GM21737 (cell line): ENCODE data around the gene DIP2A.

Experiments used
- ATAC-seq: cut with Tn5 transposase; IDR thresholded peaks from one replicate; pipeline ENCODE4 v1.9.1; 2021; ENCODE audit warnings: mild to moderate bottlenecking, moderate library complexity; ENCODE audit not compliant: unreplicated experiment

The DIP2A gene, protein sequence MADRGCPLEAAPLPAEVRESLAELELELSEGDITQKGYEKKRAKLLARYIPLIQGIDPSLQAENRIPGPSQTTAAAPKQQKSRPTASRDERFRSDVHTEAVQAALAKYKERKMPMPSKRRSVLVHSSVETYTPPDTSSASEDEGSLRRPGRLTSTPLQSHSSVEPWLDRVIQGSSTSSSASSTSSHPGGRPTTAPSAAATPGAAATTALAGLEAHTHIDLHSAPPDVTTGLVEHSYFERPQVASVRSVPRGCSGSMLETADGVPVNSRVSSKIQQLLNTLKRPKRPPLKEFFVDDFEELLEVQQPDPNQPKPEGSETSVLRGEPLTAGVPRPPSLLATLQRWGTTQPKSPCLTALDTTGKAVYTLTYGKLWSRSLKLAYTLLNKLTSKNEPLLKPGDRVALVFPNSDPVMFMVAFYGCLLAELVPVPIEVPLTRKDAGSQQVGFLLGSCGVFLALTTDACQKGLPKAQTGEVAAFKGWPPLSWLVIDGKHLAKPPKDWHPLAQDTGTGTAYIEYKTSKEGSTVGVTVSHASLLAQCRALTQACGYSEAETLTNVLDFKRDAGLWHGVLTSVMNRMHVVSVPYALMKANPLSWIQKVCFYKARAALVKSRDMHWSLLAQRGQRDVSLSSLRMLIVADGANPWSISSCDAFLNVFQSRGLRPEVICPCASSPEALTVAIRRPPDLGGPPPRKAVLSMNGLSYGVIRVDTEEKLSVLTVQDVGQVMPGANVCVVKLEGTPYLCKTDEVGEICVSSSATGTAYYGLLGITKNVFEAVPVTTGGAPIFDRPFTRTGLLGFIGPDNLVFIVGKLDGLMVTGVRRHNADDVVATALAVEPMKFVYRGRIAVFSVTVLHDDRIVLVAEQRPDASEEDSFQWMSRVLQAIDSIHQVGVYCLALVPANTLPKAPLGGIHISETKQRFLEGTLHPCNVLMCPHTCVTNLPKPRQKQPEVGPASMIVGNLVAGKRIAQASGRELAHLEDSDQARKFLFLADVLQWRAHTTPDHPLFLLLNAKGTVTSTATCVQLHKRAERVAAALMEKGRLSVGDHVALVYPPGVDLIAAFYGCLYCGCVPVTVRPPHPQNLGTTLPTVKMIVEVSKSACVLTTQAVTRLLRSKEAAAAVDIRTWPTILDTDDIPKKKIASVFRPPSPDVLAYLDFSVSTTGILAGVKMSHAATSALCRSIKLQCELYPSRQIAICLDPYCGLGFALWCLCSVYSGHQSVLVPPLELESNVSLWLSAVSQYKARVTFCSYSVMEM (N-terminal part only)

DNA sequence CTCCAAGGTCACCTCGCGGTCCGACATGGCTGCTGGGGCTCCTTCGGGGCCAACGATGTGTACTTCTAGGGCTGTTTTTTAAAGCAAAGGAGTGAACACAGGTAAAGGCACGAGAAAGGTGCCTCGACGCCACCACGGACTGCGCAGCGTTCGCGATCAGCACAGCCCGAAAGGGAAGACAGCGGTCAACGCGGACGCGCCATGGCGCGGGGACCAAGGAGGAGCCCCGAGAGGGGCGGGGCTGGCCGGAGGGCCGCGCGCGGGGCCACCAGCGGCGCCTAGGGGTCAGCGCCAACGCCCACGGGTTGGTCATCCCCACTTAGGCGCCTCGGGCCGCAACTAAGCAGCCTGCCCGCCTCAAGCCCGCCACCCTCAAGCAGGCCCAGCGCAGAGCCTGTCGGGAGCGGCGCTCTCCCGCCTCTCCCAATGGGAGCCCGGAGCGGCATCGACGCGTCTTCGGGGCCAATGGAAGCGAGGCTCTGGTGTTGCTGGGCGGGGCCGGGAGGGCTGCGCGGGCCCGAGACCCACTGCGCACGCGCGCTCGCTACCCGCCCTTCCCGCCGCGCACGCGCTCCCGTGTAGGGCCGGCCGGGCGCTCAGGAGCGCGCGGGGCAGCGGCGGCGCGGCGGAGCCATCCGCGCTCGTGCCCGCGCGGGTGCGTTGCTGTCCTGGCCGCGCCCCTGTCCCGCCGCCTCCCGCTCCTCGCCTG, at the start of gene DIP2A:
Gene DIP2A, plus strand, starts transcription at position 577 of the 709 bp plus-strand sequence. CDS start 241 bp downstream, outside the sequence.
- ATAC-seq: peak; percentile 86

DNA sequence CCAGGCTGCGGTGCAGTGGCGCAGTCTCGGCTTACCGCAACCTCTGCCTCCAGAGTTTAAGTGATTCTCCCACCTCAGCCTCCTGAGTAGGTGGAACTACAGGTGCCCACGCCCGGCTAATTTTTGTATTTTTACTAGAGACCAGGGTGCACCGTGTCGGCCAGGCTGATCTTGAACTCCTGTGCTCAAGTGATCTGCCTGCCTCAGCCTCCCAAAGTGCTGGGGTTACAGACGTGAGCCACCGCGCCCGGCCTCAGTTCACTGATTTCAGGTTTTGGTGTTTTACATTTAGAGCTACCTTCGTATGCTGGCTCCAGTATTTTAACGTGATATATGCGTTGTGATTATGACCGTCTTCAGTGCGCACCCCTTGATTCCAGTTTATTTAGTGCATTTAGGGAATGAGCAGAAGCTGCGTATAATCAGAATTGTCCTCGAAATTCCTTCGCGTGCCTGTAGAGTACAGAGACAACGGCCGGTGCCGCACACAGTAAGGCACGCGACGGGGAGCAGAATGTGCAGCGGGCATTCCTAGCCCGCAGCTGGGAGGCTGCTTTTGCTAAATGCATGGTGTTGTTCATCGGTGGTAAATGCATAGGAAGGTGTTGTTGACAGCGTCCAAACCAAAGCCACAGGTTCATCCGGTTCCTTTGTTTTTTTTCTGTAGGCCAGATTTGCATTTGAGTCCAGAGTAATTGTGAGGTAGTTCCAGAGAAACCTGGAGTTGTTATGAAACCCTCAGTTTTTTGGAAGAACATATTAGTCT, 48.9 kb upstream of the DIP2A start:
- no peak for ATAC-seq

DNA sequence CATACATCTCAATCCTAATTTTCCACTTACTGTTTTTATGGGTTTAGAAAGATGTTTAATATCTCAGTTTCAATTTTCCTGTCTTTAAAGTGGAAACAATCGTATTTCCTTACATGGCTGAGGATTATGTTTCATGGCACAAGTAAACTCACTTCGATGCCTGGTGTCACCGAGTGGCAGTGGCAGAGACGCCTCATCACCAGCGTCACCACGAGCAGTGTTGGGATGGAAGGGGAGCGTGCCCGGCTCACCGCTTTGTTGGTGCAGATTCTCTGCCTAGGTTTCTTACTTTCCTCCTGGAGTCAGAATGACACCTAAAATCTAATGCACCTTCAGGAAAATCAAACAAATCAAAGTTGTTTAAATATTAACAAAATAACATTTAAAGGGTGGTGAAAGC, 48.2 kb upstream of the DIP2A start:
- no peak for ATAC-seq

DNA sequence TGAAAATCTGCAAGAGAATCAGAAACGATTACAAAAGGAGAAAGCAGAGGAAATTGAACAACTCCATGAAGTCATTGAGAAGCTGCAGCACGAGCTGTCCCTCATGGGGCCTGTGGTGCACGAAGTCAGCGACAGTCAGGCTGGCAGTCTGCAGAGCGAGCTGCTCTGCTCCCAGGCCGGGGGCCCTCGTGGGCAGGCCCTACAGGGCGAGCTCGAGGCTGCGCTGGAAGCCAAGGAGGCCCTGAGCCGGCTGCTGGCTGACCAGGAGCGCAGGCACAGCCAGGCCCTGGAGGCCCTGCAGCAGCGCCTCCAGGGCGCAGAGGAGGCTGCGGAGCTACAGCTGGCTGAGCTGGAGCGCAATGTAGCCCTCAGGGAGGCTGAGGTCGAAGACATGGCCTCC, 47.5 kb upstream of the DIP2A start:
- no peak for ATAC-seq

DNA sequence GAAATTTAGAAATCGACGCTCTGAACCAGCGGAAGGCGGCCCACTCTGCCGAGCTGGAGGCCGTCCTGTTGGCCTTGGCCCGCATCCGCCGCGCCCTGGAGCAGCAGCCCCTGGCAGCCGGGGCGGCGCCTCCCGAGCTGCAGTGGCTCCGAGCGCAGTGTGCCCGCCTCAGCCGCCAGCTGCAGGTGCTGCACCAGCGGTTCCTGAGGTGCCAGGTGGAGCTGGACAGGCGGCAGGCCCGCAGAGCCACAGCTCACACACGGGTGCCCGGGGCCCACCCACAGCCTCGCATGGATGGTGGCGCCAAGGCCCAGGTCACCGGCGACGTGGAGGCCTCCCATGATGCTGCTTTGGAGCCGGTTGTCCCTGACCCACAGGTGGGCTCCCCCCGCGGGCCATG, 47.0 kb upstream of the DIP2A start:
- no peak for ATAC-seq

DNA sequence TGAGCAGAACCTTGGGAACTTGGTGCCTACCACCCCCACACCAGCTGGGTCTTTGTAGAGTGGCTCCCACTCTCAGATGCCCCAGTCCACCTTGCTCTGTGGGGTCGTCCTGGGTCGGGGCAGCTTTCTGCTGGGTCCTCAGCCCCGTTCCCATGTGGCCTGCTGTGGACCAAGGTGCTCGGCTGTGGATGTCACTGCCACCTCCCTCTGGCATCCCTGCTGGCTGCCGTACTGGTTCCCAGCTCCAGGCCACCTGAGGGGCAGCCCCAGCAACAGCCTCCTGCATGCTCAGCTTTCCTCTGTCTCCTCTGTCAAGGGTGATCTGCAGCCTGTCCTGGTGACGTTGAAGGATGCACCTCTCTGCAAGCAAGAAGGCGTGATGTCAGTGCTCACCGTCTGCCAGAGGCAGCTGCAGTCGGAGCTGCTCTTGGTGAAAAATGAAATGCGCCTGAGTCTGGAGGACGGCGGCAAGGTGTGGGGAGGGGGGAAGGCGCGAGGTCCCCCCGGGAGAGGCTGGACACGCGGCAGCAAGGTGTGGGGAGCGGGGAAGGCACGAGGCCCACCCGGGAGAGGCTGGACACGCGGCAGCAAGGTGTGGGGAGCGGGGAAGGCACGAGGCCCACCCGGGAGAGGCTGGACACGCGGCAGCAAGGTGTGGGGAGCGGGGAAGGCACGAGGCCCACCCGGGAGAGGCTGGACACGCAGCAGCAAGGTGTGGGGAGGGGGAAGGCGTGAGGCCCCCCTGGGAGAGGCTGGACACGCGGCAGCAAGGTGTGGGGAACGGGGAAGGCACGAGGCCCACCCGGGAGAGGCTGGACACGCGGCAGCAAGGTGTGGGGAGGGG, 45.9 kb upstream of the DIP2A start:
- ATAC-seq: no peak

DNA sequence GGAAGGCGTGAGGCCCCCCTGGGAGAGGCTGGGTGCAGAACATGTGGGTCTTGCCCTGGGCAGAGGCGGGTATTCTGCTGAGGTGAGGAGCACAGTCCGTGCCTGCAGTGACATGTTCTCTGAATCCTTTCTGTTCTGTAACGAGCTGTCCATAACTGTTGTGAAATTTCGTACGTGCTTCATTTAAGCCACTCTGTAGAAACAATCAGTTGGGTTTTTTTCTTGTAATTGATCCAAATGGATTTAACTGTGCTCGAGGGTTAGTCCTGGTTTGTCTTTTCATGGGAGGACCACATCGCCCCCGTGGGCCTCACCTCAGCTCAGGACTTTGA, 45.4 kb upstream of the DIP2A start:
- ATAC-seq: no peak

DNA sequence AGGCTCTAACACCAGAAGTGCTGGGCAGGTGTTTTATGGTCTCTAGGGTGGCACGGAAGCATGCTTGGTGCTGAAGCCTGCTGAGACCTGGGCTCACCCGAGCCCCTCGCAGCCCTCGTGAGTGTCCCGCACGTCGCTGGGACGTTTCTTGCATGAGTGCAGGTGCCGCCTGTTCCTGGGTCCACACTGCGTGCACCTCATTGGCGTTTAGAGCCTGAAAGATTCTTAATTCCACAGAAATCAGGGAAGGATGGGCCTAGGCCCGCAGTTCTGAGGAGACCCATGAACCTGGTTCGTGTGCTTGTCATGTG, 43.8 kb upstream of the DIP2A start:
- no peak for ATAC-seq

DNA sequence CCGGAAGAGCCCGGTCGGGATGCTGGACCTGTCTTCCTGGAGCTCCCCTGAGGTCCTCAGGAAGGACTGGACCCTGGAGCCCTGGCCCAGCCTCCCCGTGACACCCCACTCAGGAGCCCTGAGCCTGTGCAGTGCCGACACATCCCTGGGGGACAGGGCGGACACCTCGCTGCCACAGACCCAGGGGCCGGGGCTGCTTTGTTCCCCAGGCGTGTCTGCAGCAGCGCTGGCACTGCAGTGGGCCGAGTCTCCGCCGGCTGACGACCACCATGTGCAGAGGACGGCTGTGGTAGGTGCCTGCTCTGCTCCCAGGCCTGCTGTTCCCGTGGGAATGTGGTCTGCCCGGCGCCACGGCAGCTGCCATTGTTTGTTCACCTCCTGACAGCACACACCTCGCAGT, 42.1 kb upstream of the DIP2A start:
- ATAC-seq: no peak

DNA sequence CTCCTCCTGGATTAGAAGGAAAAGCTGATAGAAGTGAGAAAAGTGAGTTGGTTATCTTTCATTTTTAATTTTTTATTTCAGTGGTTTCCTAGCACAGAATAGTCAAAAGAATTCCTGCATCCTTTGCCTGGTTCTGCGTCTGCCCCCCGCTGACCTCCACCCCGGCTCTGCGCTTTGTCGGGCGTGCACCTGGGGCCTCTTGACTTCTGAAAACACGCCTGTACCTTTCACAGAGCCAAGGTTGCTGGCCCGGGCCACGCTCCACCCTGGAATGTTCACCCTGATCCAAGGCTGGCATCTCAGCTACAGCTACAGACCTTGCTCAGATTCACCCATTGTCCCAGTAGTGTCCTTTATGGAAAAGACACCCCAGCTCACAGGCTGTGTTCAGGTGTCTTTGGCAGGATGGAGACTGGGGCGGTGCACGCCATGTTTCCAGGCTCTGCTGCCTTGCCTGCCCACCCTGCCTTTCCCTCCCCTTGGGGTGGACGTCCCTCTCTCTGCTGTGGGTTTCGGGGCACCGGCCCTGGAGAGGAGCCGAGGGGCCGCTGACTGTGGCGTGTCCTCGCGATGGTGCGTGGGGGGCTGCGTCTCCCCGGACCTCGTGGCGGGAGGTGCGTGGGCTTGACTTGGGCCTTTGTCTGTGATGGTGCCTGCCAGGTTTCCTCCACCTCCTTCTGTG, 40.3 kb upstream of the DIP2A start:
- no peak for ATAC-seq

DNA sequence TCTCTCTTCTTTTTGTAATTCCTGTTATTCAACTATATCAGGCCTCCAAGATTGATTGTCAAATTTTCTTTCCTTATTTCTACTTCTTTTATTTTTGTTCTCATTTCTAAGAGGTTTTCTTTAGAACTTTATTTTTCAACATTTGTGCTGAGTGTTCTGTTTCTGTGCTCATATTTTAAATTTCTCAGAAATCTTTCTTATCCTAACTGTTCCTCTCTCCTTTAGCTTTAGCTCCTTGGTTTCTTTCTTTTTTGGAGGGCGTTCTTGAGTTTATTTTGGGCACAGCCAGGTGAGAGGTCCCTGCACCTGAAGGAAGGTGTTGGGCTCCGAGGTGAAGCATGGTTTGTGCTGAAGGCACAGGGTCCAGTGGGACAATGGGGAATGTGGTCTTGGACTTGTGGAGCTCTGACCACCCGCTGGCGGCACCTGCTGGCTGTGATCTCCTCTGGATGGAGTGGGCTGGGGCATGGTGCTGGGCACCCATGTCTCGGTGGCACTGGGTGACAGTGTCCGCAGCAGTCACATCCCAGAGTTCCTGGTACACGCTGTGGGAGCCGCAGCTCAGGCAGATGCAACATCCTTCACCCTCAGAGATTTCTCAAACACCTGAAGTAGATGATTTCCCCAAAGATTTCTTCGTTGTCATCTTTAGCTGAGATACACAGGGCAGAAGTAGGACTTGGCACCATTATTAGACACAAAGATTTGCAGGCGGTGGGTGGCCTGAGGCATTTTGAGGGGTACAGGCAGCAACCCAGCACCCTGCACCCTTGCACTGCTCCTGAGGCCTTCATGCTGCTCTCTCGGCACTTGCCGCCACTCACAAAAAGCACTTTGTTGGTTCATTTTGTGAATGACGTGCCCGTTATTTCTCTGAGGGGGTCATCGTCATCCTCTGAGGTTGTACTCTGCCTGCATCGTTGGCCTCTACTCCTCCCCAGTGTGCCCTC, 38.2 kb upstream of the DIP2A start:
- ATAC-seq: no peak

DNA sequence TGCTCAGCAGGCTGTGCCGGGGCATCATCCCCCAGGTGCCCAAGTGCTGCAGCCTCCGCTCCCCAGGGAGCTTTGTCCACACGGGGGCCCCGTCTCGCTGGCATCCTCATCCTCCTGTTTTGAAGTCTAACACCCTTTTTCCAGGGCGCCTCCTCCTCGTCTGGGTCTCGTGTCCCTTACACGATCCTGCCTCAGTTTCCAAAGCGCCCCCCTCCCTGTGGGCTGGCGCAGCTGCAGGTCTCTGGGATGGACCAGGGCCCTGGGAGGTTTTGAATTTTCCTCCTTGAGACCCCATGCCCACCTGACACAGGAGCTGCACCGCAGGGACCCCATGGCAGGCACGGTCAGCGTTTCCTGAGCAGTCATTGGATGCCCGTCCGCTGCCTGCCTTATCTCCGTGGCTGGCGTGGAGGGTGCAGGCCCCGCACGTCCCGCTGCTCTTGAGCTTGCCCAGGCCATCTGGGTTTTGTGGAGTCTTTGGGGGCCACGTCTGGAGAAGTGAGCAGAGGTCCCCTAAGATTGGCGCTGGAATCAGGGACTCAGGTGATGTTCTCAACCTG, 37.4 kb upstream of the DIP2A start:
- ATAC-seq: no peak

DNA sequence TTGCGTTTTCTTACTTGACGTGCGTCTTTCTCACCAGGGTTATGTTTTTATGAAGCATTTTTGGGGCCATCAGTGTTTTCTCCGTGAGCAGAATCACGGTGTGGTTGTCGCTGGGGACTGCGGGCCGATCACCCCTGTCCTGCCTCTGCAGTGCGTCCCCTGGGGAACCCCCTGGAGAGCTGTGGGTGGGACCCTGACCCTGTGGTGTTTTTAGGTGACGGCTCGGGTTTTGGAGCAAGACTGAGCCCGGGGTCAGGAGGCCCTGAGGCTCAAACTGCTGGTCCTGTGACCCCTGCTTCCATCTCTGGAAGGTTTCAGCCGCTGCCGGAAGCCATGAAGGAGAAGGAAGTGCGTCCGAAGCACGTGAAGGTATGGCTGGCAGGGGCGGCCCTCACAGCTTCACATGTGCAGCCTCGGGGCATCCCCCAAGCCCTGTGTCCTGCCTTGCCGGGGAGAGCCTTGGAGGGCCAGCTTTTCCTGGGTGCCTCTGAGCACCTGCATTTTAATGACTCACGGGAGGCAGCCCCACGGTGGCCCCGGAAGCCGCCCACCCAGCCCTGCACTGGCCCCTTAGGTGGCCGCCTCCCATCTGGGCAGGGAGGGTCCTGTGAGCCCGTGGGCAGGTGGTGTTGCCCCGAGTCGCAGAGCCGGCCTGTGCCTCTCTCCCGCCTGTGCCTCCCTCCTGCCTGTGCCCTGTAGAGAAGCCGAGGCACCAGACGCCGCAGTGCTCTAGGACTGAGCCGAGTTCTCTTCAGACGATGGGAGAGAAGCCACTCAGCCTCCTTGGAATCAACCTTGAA, 36.7 kb upstream of the DIP2A start:
- no peak for ATAC-seq

DNA sequence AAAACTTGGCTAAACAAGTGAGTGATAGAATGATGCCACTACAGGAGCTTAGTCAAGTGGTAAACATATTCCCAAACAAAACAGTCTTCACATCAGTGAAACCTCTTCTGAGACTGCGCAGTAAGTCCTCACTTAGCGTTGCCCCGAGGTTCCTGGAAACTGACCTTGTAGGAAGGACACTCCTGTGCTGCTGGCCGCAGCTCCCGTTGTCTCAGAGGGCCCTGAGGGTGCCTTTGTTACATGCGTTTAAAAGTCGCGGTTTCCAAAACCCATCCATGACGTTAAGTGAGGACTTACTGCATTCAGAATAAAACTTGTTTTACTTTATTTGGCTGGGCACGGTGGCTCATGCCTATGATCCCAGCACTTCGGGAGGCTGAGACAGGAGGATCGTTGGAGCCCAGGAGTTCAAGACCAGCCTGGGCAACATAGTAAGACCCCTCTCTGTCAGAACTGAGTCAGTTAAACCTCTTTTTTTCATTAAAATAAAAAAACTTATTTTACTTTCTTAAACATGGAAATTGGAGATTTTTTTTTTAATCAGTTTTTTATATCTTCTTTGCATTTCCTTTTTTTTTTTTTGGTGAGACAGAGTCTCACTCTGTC, 36.0 kb upstream of the DIP2A start:
- no peak for ATAC-seq

DNA sequence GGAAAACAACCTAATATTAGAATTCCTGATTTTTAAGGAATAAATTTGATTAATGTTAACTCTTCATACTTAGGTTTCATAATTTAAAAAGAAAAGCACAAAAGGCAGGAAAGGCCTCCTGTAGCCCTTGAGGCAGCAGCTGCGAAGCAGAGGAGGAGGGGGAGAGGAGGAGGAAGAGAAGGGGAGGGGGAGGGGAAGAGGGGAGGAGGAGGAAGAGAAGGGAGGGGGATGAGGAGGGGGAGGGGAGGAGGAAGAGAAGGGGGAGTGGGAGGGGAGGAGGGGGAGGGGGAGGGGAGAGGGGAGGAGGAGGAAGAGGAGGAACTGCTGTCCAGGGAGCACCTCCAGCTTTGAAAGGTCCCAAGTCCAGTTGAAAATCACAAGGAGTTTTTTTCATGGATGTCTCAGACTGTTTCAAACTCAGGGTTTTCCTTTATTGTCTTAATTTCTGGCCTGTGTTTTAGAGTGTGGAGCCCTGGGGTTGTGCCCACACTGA, 35.1 kb upstream of the DIP2A start:
- ATAC-seq: no peak

DNA sequence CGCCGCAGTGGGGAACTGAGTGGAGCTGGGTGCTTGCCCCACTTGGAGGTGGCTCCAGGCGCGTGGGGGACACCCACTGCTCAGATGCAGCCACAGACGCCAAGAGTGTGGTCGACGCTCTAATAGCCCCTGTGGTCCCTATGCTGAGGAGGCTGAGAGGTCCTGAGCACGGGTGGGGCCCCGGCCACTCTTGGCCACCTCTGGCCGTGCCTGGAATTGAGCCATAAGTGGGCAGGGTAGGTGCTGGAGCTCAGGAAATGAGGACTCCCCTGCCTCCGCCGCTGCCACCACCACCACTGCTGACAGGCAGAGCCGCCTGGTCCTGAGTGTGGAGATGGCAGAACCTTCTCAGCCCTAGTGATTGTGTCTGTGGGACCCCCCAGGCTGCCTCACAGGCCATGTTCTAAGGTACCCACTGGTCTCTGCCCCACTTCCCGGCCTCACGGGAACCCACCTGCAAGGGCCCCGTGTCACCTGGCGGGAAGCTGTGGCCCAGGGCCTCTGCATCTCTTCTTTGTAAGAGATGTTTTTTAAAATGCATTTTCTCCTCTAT, 34.6 kb upstream of the DIP2A start:
- ATAC-seq: no peak
